Right lobe of liver (tissue), 4 donors: ENCODE results near the gene INKA1.

Source experiments
- POLR2A ChIP-seq: fragments of 450-650 bp; IDR thresholded peaks from one replicate; pipeline ENCODE4 v1.6.1; 2017; ENCODE audit warnings: antibody characterized with exemption, mild to moderate bottlenecking
- TF ChIP-seq, protein P1 (sequence below), 4 donors: fragments of 200-600 bp in 3 of 4; fragments of 450-650 bp in 1 of 4; IDR thresholded peaks; one replicate each; pipeline versions ENCODE4 v1.5.1 to v1.8.0; 2016 to 2022; ENCODE audit warnings: antibody characterized with exemption in 4 of 4, mild to moderate bottlenecking in 2 of 4
- donor health status: DM: no; HTN: no; CAD: no.
- donor health status: DM: no; HTN: no; CAD: no.
- donor health status: DM: no; HTN: yes; CAD: no.

DNA sequence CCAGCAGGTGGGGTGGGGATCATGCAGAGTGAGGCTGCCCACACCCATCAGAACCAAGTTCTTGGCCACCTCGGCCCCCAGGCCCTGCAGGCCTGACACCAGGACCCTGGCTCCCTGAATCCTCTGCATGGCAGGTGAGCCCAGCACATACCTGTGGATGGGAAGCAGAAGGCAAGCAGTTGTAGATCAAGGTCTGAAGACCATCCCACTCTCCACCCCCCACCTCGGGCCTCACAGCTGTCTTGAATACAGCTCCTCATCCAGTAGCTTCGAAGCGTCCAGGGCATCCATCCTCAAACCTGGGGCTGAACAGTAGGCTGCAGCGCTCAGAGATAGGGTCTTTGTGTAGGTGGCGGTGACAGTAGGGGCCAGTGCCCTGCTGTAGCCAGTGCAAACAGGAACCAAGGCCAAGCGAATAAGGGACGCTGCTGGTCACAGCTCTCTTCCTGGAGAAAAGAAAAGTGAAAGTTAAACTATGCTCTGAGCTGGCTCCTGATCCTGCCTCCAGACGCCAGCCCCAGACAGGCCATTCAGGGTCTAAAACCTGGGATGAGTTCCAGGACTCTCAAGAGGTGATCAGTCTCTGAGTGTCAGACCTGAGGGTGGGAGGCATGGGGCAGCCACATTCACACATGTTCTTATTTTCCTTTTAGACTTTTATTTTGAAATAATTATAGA is 10.6 kb downstream of the INKA1 start, which contains the start of gene UBA7:
- TF ChIP-seq, protein P1, sequence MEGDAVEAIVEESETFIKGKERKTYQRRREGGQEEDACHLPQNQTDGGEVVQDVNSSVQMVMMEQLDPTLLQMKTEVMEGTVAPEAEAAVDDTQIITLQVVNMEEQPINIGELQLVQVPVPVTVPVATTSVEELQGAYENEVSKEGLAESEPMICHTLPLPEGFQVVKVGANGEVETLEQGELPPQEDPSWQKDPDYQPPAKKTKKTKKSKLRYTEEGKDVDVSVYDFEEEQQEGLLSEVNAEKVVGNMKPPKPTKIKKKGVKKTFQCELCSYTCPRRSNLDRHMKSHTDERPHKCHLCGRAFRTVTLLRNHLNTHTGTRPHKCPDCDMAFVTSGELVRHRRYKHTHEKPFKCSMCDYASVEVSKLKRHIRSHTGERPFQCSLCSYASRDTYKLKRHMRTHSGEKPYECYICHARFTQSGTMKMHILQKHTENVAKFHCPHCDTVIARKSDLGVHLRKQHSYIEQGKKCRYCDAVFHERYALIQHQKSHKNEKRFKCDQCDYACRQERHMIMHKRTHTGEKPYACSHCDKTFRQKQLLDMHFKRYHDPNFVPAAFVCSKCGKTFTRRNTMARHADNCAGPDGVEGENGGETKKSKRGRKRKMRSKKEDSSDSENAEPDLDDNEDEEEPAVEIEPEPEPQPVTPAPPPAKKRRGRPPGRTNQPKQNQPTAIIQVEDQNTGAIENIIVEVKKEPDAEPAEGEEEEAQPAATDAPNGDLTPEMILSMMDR (IDR thresholded peaks at IDR 0.05), result no peak
- no peak for TF ChIP-seq POLR2A
